Ishikawa (cell line): ENCODE measurements around the gene MYL10.

Experiments used
- CEBPB ChIP-seq: IDR thresholded peaks from 2 replicates; pipeline ENCODE4 v1.6.1; 2012
- CREB1 ChIP-seq: IDR thresholded peaks from 2 replicates; pipeline ENCODE4 v1.6.1; 2012; ENCODE audit warnings: low read depth
- EGR1 ChIP-seq: IDR thresholded peaks from 2 replicates; pipeline ENCODE4 v1.6.1; 2012
- EP300 ChIP-seq: IDR thresholded peaks from 2 replicates; pipeline ENCODE4 v1.6.1; 2012; ENCODE audit warnings: borderline replicate concordance
- FOXM1 ChIP-seq: IDR thresholded peaks from 2 replicates; pipeline ENCODE4 v1.6.1; 2012; ENCODE audit warnings: low read depth, borderline replicate concordance
- MAX ChIP-seq: IDR thresholded peaks from 2 replicates; pipeline ENCODE4 v1.6.1; 2012
- NFIC ChIP-seq: IDR thresholded peaks from 2 replicates; pipeline ENCODE4 v1.6.1; 2012
- RAD21 ChIP-seq: IDR thresholded peaks from 2 replicates; pipeline ENCODE4 v1.6.1; 2012; ENCODE audit warnings: low read depth
- REST ChIP-seq: IDR thresholded peaks from 2 replicates; pipeline ENCODE4 v1.6.1; 2012; ENCODE audit warnings: low read depth, mild to moderate bottlenecking
- TAF1 ChIP-seq: IDR thresholded peaks from 2 replicates; pipeline ENCODE4 v1.6.1; 2012; ENCODE audit warnings: low read depth, mild to moderate bottlenecking
- TCF12 ChIP-seq: IDR thresholded peaks from 2 replicates; pipeline ENCODE4 v1.6.1; 2012; ENCODE audit warnings: low read depth
- TEAD4 ChIP-seq: IDR thresholded peaks from 2 replicates; pipeline ENCODE4 v1.6.1; 2012
- USF1 ChIP-seq: IDR thresholded peaks from 2 replicates; pipeline ENCODE4 v1.6.1; 2012
- YY1 ChIP-seq: IDR thresholded peaks from 2 replicates; pipeline ENCODE4 v1.6.1; 2012; ENCODE audit warnings: low read depth
- ZBTB7A ChIP-seq: IDR thresholded peaks from 2 replicates; pipeline ENCODE4 v1.6.1; 2012; ENCODE audit warnings: low read depth

The MYL10 gene

GRCh38 chr7:101590663-101591435 is 38.2 kb downstream of the MYL10 start:
- TF ChIP-seq RAD21, result no peak
- TF ChIP-seq FOXM1, result no peak
- TF ChIP-seq CREB1, result no peak
- TF ChIP-seq TAF1, result no peak
- no peak for TF ChIP-seq NFIC
- TF ChIP-seq YY1, result no peak
- TF ChIP-seq TCF12, result no peak
- TF ChIP-seq ZBTB7A, result no peak
- no peak for TF ChIP-seq CEBPB
- TF ChIP-seq USF1, result no peak
- no peak for TF ChIP-seq EGR1
- TF ChIP-seq TEAD4, result no peak
- TF ChIP-seq EP300, result no peak
- no peak for TF ChIP-seq REST

GRCh38 chr7:101589976-101590662 is 39.0 kb downstream of the MYL10 start:
- no peak for TF ChIP-seq YY1
- TF ChIP-seq EGR1, result no peak

- no peak for TF ChIP-seq USF1
- TF ChIP-seq EGR1, result no peak
- no peak for TF ChIP-seq TCF12
- TF ChIP-seq YY1, result no peak
- no peak for TF ChIP-seq REST
- no peak for TF ChIP-seq EP300
- no peak for TF ChIP-seq MAX
- no peak for TF ChIP-seq CEBPB
- TF ChIP-seq TAF1, result no peak
Measured at GRCh38 chr7:101589052-101589451, 40.0 kb downstream of the MYL10 start.

- no peak for TF ChIP-seq TEAD4
- TF ChIP-seq CEBPB, result no peak
- TF ChIP-seq FOXM1, result no peak
Measured at GRCh38 chr7:101588131-101588935, 40.8 kb downstream of the MYL10 start.

- TF ChIP-seq CEBPB (no peak), USF1 (peak; percentile 83)
Measured at GRCh38 chr7:101586906-101587677, 42.0 kb downstream of the MYL10 start.
